GM23338 (cell line): Measurements from ENCODE around the gene KRT3. TPM values are rescaled to one million over a fixed set of nuclear protein-coding genes. Genes with fewer than 3 reads are reported as not detected.

ENCODE experiments used
- ATAC-seq: fragments of 200-7000 bp; cut with Tn5 transposase; 3 replicates; pipeline ENCODE4 v1.9.1; 2020
- DNase-seq: peaks from one replicate; pipeline ENCODE4 v3.0.0-alpha.2; 2015; ENCODE audit warnings: low spot score
- H2AFZ ChIP-seq: fragments of 200-600 bp; sonication (generic); 2 replicates; pipeline ENCODE4 v1.8.0; 2016; ENCODE audit warnings: antibody characterized with exemption, mild to moderate bottlenecking, moderate library complexity
- H3F3A ChIP-seq: fragments of 200-600 bp; sonication (generic); replicated peaks from 2 replicates; pipeline ENCODE4 v1.8.0; 2017; ENCODE audit warnings: antibody characterized with exemption, mixed run types, low read depth
- H3K27ac ChIP-seq: fragments of 200-600 bp; sonication (generic); 2 replicates; pipeline ENCODE4 v1.6.1; 2016; ENCODE audit warnings: low read depth
- H3K27me3 ChIP-seq: fragments of 200-600 bp; sonication (generic); 2 replicates; pipeline ENCODE4 v1.8.0; 2016; ENCODE audit warnings: mild to moderate bottlenecking, mixed run types, moderate library complexity; ENCODE audit not compliant: insufficient read depth
- H3K36me3 ChIP-seq: fragments of 200-600 bp; sonication (generic); 2 replicates; pipeline ENCODE4 v1.8.0; 2016; ENCODE audit warnings: mild to moderate bottlenecking; ENCODE audit not compliant: insufficient read depth
- H3K4me1 ChIP-seq: fragments of 200-600 bp; sonication (generic); 2 replicates; pipeline ENCODE4 v1.8.0; 2016; ENCODE audit warnings: mild to moderate bottlenecking, moderate library complexity; ENCODE audit not compliant: insufficient read depth
- H3K4me2 ChIP-seq: fragments of 200-600 bp; sonication (generic); 2 replicates; pipeline ENCODE4 v1.7.1; 2017; ENCODE audit warnings: mixed run types
- H3K4me3 ChIP-seq: fragments of 200-600 bp; sonication (generic); 2 replicates; pipeline ENCODE4 v1.6.1; 2016; ENCODE audit warnings: mixed run types
- H3K79me2 ChIP-seq: fragments of 200-600 bp; sonication (generic); replicated peaks from 2 replicates; pipeline ENCODE4 v1.8.0; 2017; ENCODE audit warnings: mild to moderate bottlenecking; ENCODE audit not compliant: insufficient read depth
- H3K9me2 ChIP-seq: fragments of 200-600 bp; sonication (generic); 2 replicates; pipeline ENCODE4 v1.8.0; 2017; ENCODE audit not compliant: insufficient read depth
- H4K20me1 ChIP-seq: fragments of 200-600 bp; sonication (generic); replicated peaks from 2 replicates; pipeline ENCODE4 v1.8.0; 2017; ENCODE audit warnings: mild to moderate bottlenecking; ENCODE audit not compliant: insufficient read depth
- H3K27ac Mint-ChIP-seq: 2 replicates; pipeline ENCODE4 v1.8.0; 2020; ENCODE audit warnings: inconsistent platforms, mild to moderate bottlenecking, moderate library complexity, mixed read lengths
- H3K27me3 Mint-ChIP-seq: 3 replicates; pipeline ENCODE4 v1.8.0; 2022; ENCODE audit warnings: low read depth, mild to moderate bottlenecking, moderate library complexity, mixed read lengths, inconsistent platforms; ENCODE audit not compliant: insufficient read depth, poor library complexity
- H3K36me3 Mint-ChIP-seq: 3 replicates; pipeline ENCODE4 v1.8.0; 2021; ENCODE audit warnings: low read depth, mild to moderate bottlenecking, inconsistent platforms, moderate library complexity, mixed read lengths
- H3K4me1 Mint-ChIP-seq: 3 replicates; pipeline ENCODE4 v1.8.0; 2020; ENCODE audit warnings: mild to moderate bottlenecking, inconsistent platforms, mixed read lengths
- H3K4me3 Mint-ChIP-seq: 3 replicates; pipeline ENCODE4 v1.8.0; 2021; ENCODE audit warnings: moderate library complexity, mild to moderate bottlenecking, inconsistent platforms, mixed read lengths
- H3K9me3 Mint-ChIP-seq: 3 replicates; pipeline ENCODE4 v1.8.0; 2020; ENCODE audit warnings: moderate library complexity, mild to moderate bottlenecking, inconsistent platforms, mixed read lengths
- CREB1 ChIP-seq: fragments of 250-450 bp; sonication (Bioruptor Pico); IDR thresholded peaks from 2 replicates; pipeline ENCODE4 v1.5.0; 2020; ENCODE audit warnings: low read depth, mild to moderate bottlenecking, moderate library complexity
- CTCF ChIP-seq, 2 experiments: fragments of 200-600 bp in 1 of 2; sonication (generic) in 1 of 2; conservative IDR thresholded peaks; 2 replicates each; pipeline versions ENCODE4 v1.5.1 to v1.6.1; 2016 to 2017; ENCODE audit warnings: antibody characterized with exemption in 2 of 2, low read depth in 2 of 2, mild to moderate bottlenecking in 2 of 2, moderate library complexity in 1 of 2
- ETS1 ChIP-seq: IDR thresholded peaks from 2 replicates; pipeline ENCODE4 v1.6.1; 2016; ENCODE audit warnings: antibody characterized with exemption
- EZH2 ChIP-seq: fragments of 200-600 bp; sonication (generic); IDR thresholded peaks from one replicate; pipeline ENCODE4 v1.8.0; 2017; ENCODE audit warnings: antibody characterized with exemption, mild to moderate bottlenecking, low read depth; ENCODE audit not compliant: unreplicated experiment
- EZH2phosphoT487 ChIP-seq: fragments of 200-600 bp; sonication (generic); IDR thresholded peaks from one replicate; pipeline ENCODE4 v1.8.1; 2018; ENCODE audit warnings: antibody characterized with exemption; ENCODE audit not compliant: unreplicated experiment
- NANOG ChIP-seq: IDR thresholded peaks from 2 replicates; pipeline ENCODE4 v1.6.1; 2016; ENCODE audit warnings: antibody characterized with exemption, borderline replicate concordance
- POLR2AphosphoS5 ChIP-seq: IDR thresholded peaks from 2 replicates; pipeline ENCODE4 v1.6.1; 2016; ENCODE audit warnings: antibody characterized with exemption, low read depth
- REST ChIP-seq: IDR thresholded peaks from one replicate; pipeline ENCODE4 v1.6.1; 2018; ENCODE audit warnings: antibody characterized with exemption; ENCODE audit not compliant: unreplicated experiment
- STAT1 ChIP-seq: IDR thresholded peaks from one replicate; pipeline ENCODE4 v1.6.1; 2016; ENCODE audit warnings: antibody characterized with exemption; ENCODE audit not compliant: unreplicated experiment
- ZNF114 ChIP-seq: fragments of 250-450 bp; sonication (Bioruptor Pico); IDR thresholded peaks from 2 replicates; pipeline ENCODE4 v1.5.0; 2020; ENCODE audit warnings: mild to moderate bottlenecking, moderate library complexity
- ZNF462 ChIP-seq: fragments of 250-450 bp; sonication (Bioruptor Pico); IDR thresholded peaks from 2 replicates; pipeline ENCODE4 v1.5.0; 2020; ENCODE audit warnings: mild to moderate bottlenecking, moderate library complexity
- polyA plus RNA-seq: library from polyadenylated mRNA; unstranded; fragments of >200 nt; fragmentation: Nextera tagmentation; extraction: Ambion mirVana; gene quantifications from 2 replicates; pipeline ENCODE4 v1.2.1, GENCODE V29; 2016
- total RNA-seq: library from RNA; depleted of rRNA; stranded (reverse); fragments of >200 nt; shearing (Covaris generic); gene quantifications from 2 replicates; pipeline ENCODE4 v1.2.3, GENCODE V29; 2014

Gene KRT3
- total and polyA plus RNA-seq, 2 experiments from 2014 or later, result not detected

- no peaks in the 10 kb centered on the region for H3K36me3 Mint-ChIP-seq
- H3K27me3 ChIP-seq, result no peaks in the 10 kb centered on the region
- ATAC-seq, result no peak
- no peak for DNase-seq
- H3K27ac Mint-ChIP-seq, result no peak overlapping the region
- H3K27me3 Mint-ChIP-seq, result peaks cover 5% of the 10 kb centered on the region
- H3K27ac ChIP-seq, result no peak overlapping the region
- peaks cover 15% of the 10 kb centered on the region for H3K9me2 ChIP-seq
- H3F3A ChIP-seq, result no peaks in the 10 kb centered on the region
- no peak overlapping the region for H2AFZ ChIP-seq
- no peak overlapping the region for H3K4me3 ChIP-seq
- no peaks in the 10 kb centered on the region for H3K36me3 ChIP-seq
- H3K4me1 Mint-ChIP-seq, result peaks cover 3% of the 10 kb centered on the region; the same call in 2 of the 3 replicates
- H3K4me3 Mint-ChIP-seq, result no peak overlapping the region
- no peak overlapping the region for H3K4me2 ChIP-seq
- TF ChIP-seq ETS1 (no peak), ZNF462 (CRISPR knock-in tag) (no peak), STAT1 (no peak), CTCF (conservative IDR thresholded peaks at IDR 0.05; ENCODE audit: low read depth in 2 of 2) (no peak), EZH2 (no peak), EZH2phosphoT487 (no peak), REST (no peak), NANOG (no peak), CREB1 (CRISPR knock-in tag) (no peak), ZNF114 (no peak), POLR2AphosphoS5 (no peak)
- no peaks in the 10 kb centered on the region for H3K9me3 Mint-ChIP-seq
- H3K4me1 ChIP-seq, result no peaks in the 10 kb centered on the region
- H3K79me2 ChIP-seq, result no peaks in the 10 kb centered on the region
- H4K20me1 ChIP-seq, result no peaks in the 10 kb centered on the region
Measured at GRCh38 chr12:52810554-52810953, 14.6 kb upstream of the KRT3 start.
